GM19397 (cell line): ENCODE measurements around the gene FAM174C.
"Not testable (repeated sequence)": the region's sequence is repeated elsewhere in the genome, so short reads cannot be mapped to it uniquely, and the experiment has no call there.

ENCODE experiments used
- ATAC-seq: cut with Tn5 transposase; IDR thresholded peaks from one replicate; pipeline ENCODE4 v1.9.1; 2021; ENCODE audit warnings: mild to moderate bottlenecking, moderate library complexity; ENCODE audit not compliant: unreplicated experiment

The FAM174C gene

DNA sequence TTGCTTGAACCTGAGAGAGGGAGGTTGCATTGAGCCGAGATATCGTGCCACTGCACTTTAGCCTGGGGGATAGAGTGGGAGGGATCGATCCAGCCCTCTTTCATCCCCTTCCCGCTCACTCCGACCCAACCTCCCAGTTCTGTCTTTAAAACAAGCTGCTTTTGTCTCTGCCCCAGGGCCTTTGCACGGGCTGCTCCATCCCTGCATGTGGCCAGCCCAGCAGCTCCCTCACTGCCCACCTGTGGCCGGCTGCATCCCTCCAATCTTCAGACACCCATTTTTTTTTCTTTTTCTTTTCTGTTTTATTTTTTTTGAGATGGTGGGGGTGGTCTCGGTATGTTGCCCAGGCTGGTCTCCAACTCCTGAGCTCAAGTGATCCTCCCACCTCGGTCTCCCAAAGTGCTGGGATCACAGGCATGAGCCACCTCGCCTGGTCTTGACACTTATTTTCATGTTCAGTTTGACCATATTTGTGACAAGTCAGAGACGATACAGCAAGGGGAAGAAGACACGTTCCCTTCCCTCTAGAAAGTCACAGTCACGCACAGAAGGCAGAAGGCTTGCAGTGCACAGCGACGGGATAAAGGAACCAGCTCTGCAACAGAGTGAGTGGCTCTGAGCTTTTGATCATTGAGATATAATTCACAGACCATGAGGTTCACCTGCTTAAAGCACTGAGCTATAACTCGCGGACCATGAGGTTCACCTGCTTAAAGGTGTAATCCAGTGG is 42.1 kb downstream of the FAM174C start:
- no peak for ATAC-seq

DNA sequence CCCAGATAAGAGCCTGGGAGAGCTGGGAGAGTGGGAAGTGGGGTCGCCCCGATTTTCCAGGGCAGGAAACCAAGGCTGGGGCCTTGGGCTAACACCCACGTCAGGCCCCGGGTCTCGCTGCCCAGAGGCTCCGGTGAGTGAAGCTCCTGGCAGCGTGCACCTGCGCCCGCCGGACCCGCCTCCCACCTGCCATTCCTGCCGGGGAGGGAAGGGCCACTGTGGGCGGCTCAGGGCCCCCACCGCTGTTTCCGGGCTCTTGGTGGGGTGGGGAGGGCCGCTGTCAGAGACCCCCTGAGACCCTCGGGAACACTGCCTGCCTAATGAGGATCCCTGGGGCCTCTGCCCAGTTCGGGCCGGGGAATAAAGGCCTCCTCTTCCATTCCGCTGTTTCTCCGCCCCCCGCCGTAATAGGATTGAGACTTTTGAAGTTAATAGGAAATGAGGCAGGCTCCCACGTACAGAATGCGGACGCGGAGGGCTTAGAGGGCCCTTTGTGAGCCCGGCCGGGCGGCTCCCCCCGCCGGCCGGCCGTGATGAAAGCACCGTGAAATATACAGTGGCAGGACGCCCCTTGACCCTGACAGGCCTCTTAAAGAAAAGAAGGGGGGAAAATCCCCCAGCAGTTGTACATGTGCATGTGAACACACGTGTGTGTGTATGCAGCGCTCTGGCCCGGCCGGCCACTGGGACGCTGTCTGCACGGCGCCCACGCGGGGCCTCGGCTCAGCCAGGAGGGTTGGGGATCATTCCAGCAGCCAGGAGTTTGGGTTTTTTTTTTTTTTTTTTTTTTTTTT is 43.5 kb downstream of the FAM174C start:
- no peak for ATAC-seq

DNA sequence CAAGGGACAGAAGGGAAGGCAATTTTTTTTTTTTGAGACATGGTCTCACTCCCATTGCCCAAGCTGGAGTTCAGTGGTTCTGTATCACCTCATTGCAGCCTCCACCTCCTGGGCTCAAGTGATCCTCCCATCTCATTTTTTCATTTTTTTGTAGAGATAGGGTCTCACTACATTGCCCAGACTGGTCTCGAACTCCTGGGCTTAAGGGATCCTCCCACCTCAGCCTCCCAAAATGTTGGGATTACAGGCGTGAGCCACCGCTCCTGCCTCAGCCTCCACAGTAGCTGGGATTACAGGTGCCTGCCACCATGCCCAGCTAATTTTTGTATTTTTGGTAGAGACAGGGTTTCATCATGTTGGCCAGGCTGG is 44.9 kb downstream of the FAM174C start:
- not testable (repeated sequence) for ATAC-seq

DNA sequence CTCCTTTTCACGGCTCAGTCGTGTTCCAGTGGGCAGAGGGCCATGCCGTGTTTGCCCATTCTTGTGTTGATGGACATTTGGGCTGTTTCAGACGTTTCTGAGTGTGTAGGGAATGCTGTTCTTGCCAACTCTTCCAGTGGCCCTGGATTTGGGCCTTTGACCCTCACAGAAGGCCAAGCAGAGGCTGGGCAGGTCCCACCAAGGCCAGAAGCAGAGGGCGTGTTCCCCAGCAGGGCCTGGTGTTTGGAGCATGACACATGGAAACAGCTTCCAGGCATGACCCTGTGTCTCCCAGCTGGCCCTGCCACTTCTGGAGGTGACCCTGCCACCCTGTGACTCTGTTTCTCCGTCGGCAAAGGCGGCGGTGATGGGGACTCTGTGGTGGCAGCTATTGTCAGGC is 46.2 kb downstream of the FAM174C start:
- ATAC-seq, result no peak

DNA sequence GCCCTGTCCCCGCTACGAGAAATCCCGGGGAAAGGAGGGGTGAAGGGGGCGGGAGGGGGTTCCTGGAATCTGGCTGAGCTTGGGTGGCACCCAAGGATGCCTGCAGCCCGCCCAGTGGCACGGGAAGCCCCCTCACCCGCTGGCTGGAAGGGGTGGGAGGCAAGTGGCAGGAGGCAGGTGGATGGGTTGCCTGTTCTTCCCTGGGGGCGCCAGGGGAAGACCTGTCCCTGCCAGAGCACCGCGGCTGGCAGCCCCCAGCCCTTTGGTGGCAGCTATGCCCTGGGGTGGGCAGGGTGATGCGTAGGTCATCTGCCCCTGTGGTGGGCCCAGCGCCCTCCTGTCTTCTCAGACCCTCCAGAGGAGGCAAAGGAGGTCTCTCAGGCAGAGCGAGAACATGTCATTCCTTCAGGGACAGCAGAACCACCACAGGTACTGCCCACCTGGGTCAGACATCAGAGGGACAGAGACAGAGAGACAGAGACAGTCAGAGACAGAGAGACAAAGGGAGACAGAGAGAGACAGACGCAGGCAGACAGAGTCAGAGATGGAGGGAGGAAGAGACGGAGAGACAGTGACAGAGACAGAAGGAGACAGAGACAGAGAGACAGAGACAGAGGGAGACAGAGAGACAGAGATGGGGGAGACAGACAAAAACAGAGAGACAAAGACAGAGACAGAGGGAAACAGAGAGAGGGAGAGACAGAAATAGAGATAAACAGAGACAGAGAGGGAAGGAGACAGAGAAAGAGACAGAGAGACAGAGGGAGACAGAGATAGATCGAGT is 47.1 kb downstream of the FAM174C start:
- no peak for ATAC-seq

DNA sequence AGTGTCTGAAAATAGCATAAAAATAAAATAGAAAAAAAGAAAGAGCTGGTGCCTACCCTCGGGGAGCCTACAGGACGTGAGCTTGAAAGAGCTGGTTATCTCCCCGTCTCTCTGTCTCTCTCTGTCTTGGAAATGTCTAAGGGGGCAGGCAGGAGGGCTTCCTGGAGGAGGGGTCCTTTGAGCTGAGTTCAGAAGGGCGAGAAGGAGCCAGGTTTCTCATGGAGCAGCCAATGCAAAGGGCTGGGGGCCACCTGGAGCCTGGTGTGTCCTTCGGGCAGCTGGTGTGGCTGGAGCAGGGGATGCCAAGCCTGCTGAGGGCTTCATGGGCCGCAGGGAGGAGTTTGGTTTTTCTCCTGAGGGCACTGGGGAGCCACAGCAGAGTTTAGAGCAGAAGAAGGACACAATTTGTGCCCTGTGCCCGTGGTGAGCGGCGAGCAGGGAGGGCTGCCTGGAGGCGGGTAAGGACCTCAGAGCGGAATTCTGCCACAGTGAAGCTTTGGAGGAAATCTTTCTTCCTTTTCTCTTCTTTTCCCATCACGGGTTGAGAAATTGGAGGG is 49.0 kb downstream of the FAM174C start:
- no peak for ATAC-seq

DNA sequence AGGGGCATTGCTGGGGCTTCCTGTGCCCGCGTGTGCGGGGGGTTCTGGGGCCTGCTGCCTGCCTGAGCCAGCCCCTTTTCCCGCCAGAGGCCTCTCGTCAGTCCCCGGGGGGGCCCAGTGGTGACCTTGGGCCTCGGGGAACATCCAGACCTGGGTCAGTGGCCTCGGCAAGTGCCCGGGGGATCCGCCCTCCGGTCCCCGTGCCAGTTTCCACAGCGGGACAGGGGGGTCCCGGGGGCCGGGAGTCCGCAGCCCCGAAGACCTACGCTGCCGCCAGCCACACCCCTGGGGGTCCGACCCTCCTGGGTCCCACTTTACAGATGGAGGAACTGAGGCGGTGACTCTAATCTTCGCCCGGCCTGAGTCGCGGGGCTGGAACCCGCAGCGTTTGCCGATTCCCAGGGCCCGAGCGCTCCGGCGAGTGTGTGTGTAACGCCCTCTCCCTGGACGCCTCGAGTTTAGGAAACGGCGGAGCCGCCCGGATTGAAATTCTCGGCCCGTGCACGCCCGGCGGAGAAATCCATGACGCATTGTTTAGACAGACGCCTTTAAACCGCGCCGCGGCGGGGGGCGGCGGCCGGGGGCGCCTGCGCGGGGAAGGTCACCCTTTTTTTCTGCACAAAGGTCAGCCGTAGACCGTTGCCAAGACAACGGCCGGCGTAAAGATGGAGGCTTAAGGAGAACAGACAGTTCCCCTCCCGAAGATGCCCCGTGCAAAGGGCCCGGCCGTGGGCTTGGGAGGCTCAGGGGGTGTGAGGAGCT is 49.7 kb downstream of the FAM174C start:
- no peak for ATAC-seq

DNA sequence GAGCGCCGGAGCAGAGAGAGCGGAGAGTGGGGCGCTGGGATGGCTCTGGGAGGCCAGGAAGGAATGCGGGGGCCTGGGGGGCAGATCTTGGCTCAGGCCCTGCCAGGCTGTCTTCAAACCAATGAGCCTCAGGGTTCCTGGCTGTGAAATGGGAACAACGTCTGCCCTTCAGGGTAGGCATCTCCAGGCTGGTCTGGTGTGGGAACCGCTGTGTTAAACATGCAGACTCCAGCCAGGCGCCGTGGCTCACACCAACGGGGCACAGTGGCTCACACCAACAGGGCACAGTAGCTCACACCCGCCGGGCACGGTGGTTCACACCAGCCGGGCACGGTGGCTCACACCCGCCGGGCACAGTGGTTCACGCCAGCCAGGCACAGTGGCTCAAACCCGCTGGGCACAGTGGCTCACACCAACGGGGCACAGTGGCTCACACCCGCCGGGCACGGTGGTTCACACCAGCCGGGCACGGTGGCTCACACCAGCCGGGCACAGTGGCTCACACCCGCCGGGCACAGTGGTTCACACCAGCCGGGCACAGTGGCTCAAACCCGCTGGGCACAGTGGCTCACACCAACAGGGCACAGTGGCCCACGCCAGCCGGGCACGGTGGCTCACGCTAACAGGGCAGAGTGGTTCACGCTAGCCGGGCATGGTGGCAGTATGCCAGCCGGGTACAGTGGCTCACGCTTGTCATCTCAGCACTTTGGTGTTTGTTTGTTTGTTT is 50.4 kb downstream of the FAM174C start:
- no peak for ATAC-seq

DNA sequence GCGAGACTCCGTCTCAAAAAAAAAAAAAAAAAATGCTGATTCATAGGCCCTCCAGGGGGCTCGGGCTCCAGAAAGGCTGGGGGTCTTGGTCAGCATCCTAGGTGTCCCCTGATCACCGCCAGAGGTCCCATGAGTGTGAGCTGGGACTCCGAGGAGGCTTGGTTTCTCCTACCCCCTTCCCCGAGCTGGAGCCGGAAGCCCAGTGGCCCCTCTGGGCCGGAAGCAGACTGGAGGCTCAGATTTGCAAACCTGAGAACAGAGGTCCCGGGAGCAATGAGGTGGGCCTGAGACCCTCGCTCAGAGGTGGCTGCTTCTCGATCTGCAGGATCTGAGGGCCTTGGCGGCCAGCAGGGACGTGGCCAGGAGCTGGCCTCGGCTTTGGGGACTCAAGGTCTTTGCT is 51.8 kb downstream of the FAM174C start:
- ATAC-seq, result no peak
